HTERT RPE-1 (cell line): ENCODE data around the gene SLC13A3.

Source experiments
- in situ Hi-C: fragments of 300-500 bp; cut with MboI; formaldehyde crosslinking; loops from 4 replicates; pipeline ENCODE4 v1.14.3; 2020; ENCODE audit warnings: low sequenced_read_pairs

The SLC13A3 gene

GRCh38 chr20:46545077-46545826 lies 106.0 kb downstream of the SLC13A3 start:
- in situ Hi-C loops, result no loop called here

- in situ Hi-C loops, result no loop called here
These were observed 106.7 kb downstream of the SLC13A3 start for GRCh38 chr20:46544576-46544975.

GRCh38 chr20:46543959-46544358 lies 107.3 kb downstream of the SLC13A3 start:
- in situ Hi-C loops, result no loop called here

GRCh38 chr20:46543033-46543432 lies 108.2 kb downstream of the SLC13A3 start:
- in situ Hi-C loops, result no loop called here

- in situ Hi-C loops, result no loop called here
These were observed 109.9 kb downstream of the SLC13A3 start for GRCh38 chr20:46541229-46541935.

GRCh38 chr20:46539113-46539512 lies 112.1 kb downstream of the SLC13A3 start:
- in situ Hi-C loops, result no loop called here

GRCh38 chr20:46530640-46531039 lies 120.6 kb downstream of the SLC13A3 start:
- in situ Hi-C loops, result no loop called here

- in situ Hi-C loops, result no loop called here
These were observed 127.4 kb downstream of the SLC13A3 start for GRCh38 chr20:46523696-46524328.

GRCh38 chr20:46523108-46523507 lies 128.2 kb downstream of the SLC13A3 start:
- in situ Hi-C loops, result no loop called here

GRCh38 chr20:46520976-46521579 lies 130.2 kb downstream of the SLC13A3 start:
- in situ Hi-C loops, result no loop called here

- in situ Hi-C loops, result no loop called here
These were observed 130.7 kb downstream of the SLC13A3 start for GRCh38 chr20:46520540-46520939.

GRCh38 chr20:46519471-46520068 lies 131.7 kb downstream of the SLC13A3 start:
- in situ Hi-C loops, result no loop called here

GRCh38 chr20:46512943-46513844 lies 138.1 kb downstream of the SLC13A3 start, which contains the start of gene ZNF334:
Gene ZNF334, minus strand, starts transcription at chr20:46513559. Its CDS starts 1,457 bp downstream, at chr20:46512102.
- in situ Hi-C loops, result no loop called here

- in situ Hi-C loops, result no loop called here
These were observed 141.7 kb downstream of the SLC13A3 start for GRCh38 chr20:46509523-46509922.
